UCSD-AML1 (cell line): ENCODE measurements around the gene FOXP1.

Experiments used
- DNase-seq: peaks from one replicate; lab custom pipeline; 2025; ENCODE audit not compliant: unreplicated experiment; lab: John Stamatoyannopoulos, UW

Gene FOXP1

GRCh38 chr3:71052716-71053115 lies 530.8 kb downstream of the FOXP1 start:
- no peak for DNase-seq

- DNase-seq, result no peak
Measured at GRCh38 chr3:71051893-71052687, 531.4 kb downstream of the FOXP1 start.

GRCh38 chr3:71051259-71051595 lies 532.3 kb downstream of the FOXP1 start:
- DNase-seq, result no peak

- no peak for DNase-seq
Measured at GRCh38 chr3:71050538-71051258, 532.8 kb downstream of the FOXP1 start.

- no peak for DNase-seq
Measured at GRCh38 chr3:71050166-71050537, 533.4 kb downstream of the FOXP1 start.

GRCh38 chr3:71048948-71049347 lies 534.6 kb downstream of the FOXP1 start:
- no peak for DNase-seq

GRCh38 chr3:71047616-71048531 lies 535.7 kb downstream of the FOXP1 start:
- no peak for DNase-seq

- no peak for DNase-seq
Measured at GRCh38 chr3:71046791-71047190, 536.7 kb downstream of the FOXP1 start.

GRCh38 chr3:71045917-71046282 lies 537.6 kb downstream of the FOXP1 start:
- no peak for DNase-seq

GRCh38 chr3:71045212-71045916 lies 538.2 kb downstream of the FOXP1 start:
- no peak for DNase-seq

GRCh38 chr3:71042759-71043158 lies 540.8 kb downstream of the FOXP1 start:
- DNase-seq, result no peak

- DNase-seq, result no peak
Measured at GRCh38 chr3:71041371-71041770, 542.2 kb downstream of the FOXP1 start.

GRCh38 chr3:71039332-71039731 lies 544.2 kb downstream of the FOXP1 start:
- no peak for DNase-seq

GRCh38 chr3:71037775-71038174 lies 545.8 kb downstream of the FOXP1 start:
- no peak for DNase-seq

- no peak for DNase-seq
Measured at GRCh38 chr3:71035886-71036285, 547.6 kb downstream of the FOXP1 start.

GRCh38 chr3:71035314-71035713 lies 548.2 kb downstream of the FOXP1 start:
- no peak for DNase-seq

- DNase-seq, result no peak
Measured at GRCh38 chr3:71033681-71034220, 549.8 kb downstream of the FOXP1 start.

GRCh38 chr3:71031914-71032521 lies 551.5 kb downstream of the FOXP1 start:
- no peak for DNase-seq

- no peak for DNase-seq
Measured at GRCh38 chr3:71031181-71031580, 552.3 kb downstream of the FOXP1 start.

GRCh38 chr3:71030748-71031147 lies 552.8 kb downstream of the FOXP1 start:
- no peak for DNase-seq
